Karpas-422 (cell line): Measurements from ENCODE around the gene RAB30. TPM values are rescaled to one million over a fixed set of nuclear protein-coding genes. Genes with fewer than 3 reads are reported as not detected.

Source experiments
- DNase-seq: peaks from one replicate; pipeline ENCODE4 v3.0.0-alpha.2; 2015
- H2AFZ ChIP-seq: fragments of 200-600 bp; sonication (generic); 2 replicates; pipeline ENCODE4 v1.6.1; 2014; ENCODE audit warnings: antibody characterized with exemption, low read length, mixed read lengths
- H3K27ac ChIP-seq: fragments of 200-600 bp; sonication (generic); 2 replicates; pipeline ENCODE4 v1.5.1; 2014; ENCODE audit warnings: mild to moderate bottlenecking, low read length, moderate library complexity
- H3K27me3 ChIP-seq: fragments of 200-600 bp; sonication (generic); 2 replicates; pipeline ENCODE4 v1.6.1; 2014; ENCODE audit warnings: low read length, mixed read lengths
- H3K36me3 ChIP-seq: fragments of 200-600 bp; sonication (generic); 2 replicates; pipeline ENCODE4 v1.6.1; 2014; ENCODE audit warnings: low read length, mixed read lengths; ENCODE audit not compliant: insufficient read depth
- H3K4me1 ChIP-seq: fragments of 200-600 bp; sonication (generic); 2 replicates; pipeline ENCODE4 v1.6.1; 2014; ENCODE audit warnings: mild to moderate bottlenecking, low read length, mixed read lengths
- H3K4me2 ChIP-seq: fragments of 200-600 bp; sonication (generic); 2 replicates; pipeline ENCODE4 v1.6.1; 2014; ENCODE audit warnings: low read length, low read depth, mild to moderate bottlenecking; ENCODE audit not compliant: poor library complexity, severe bottlenecking
- H3K4me3 ChIP-seq: fragments of 200-600 bp; sonication (generic); 2 replicates; pipeline ENCODE4 v1.5.1; 2014; ENCODE audit warnings: mild to moderate bottlenecking, antibody characterized with exemption, low read length, mixed read lengths
- H3K79me2 ChIP-seq: fragments of 200-600 bp; sonication (generic); 2 replicates; pipeline ENCODE4 v1.6.1; 2014; ENCODE audit warnings: mild to moderate bottlenecking, low read length, mixed read lengths
- H3K9ac ChIP-seq: fragments of 200-600 bp; sonication (generic); 2 replicates; pipeline ENCODE4 v1.6.0; 2014; ENCODE audit warnings: low read length
- H3K9me2 ChIP-seq: fragments of 200-600 bp; sonication (generic), shearing (Covaris generic); replicated peaks from 2 replicates; pipeline ENCODE4 v1.6.0; 2014; ENCODE audit warnings: mild to moderate bottlenecking, low read length, moderate library complexity; ENCODE audit not compliant: insufficient read depth
- H3K9me3 ChIP-seq: fragments of 300-700, 200-600 bp; sonication (generic); 2 replicates; pipeline ENCODE4 v1.6.1; 2014; ENCODE audit warnings: low read length, mixed read lengths
- H4K20me1 ChIP-seq: fragments of 200-600 bp; sonication (generic); 2 replicates; pipeline ENCODE4 v1.6.1; 2014; ENCODE audit warnings: mild to moderate bottlenecking, antibody characterized with exemption, low read length, low read depth; ENCODE audit not compliant: insufficient read depth
- total RNA-seq: library from RNA; depleted of rRNA; stranded (reverse); fragments of >200 nt; shearing (Covaris generic); gene quantifications from 2 replicates; pipeline ENCODE4 v1.2.3, GENCODE V29; 2014; ENCODE audit warnings: low replicate concordance

RAB30 gene
- total RNA-seq, 1 experiment from 2014 or later = 66.5 TPM

DNA sequence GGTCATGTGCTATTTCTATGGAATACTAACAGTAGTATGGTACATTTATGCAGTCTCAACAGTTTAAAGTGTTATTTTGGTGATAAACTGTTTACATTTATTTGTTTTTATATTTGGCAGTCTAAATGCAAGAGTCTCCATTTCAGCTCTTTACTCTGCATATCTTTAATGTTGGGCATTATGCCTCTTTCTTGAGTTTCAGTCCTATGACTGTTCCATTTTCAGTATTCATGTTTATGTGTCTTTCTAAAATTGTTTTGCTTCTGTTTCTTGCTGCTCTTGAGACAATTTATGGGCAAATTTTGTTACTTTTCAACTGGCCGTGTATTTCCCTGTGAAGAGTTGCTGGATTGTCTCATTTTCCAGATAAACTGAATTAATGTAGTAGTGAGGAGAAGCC is 6.6 kb upstream of the RAB30 start:
- Histone ChIP-seq H3K9me3 (no peaks in the 10 kb centered on the region), H3K9me2 (no peaks in the 10 kb centered on the region), H2AFZ (no peak overlapping the region), H4K20me1 (no peaks in the 10 kb centered on the region), H3K4me2 (no peak overlapping the region), H3K79me2 (peaks cover 8% of the 10 kb centered on the region), H3K4me1 (peaks cover 8% of the 10 kb centered on the region), H3K27ac (no peak overlapping the region), H3K27me3 (no peaks in the 10 kb centered on the region), H3K4me3 (no peak overlapping the region), H3K9ac (no peak overlapping the region), H3K36me3 (peaks cover 28% of the 10 kb centered on the region; the same call in 1 of the 2 replicates)
- DNase-seq = peak; percentile 39

DNA sequence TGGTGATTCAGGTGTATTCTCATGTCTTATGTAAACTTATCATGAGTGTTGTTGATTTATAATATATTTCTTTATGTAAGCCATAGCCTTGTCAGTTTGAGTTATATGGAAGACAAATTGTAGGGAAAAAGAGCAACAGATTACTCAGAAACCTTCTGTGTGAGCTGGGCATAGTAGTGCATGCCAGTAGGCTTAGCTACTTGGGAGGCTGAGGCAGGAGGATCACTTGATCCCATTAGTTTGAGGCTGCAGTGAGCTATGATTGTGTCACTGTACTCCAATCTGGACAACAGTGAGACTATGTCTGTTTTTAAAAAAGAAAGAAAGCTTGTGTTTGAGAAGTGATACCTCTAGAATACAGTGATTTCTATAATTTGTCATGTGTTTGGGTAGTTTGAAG is 2.2 kb upstream of the RAB30 start:
- H3K27me3 ChIP-seq = no peaks in the 10 kb centered on the region
- peaks cover 25% of the 10 kb centered on the region; the same call in 1 of the 2 replicates for H3K36me3 ChIP-seq
- no peaks in the 10 kb centered on the region; the same call in 1 of the 2 replicates for H4K20me1 ChIP-seq
- H3K4me3 ChIP-seq = peak overlapping the region; percentile 96; the same call in 1 of the 2 replicates
- H3K9ac ChIP-seq = no peak overlapping the region
- no peaks in the 10 kb centered on the region for H3K9me2 ChIP-seq
- peaks cover 24% of the 10 kb centered on the region for H3K4me1 ChIP-seq
- H3K79me2 ChIP-seq = peaks cover 50% of the 10 kb centered on the region
- DNase-seq = no peak
- no peak overlapping the region for H2AFZ ChIP-seq
- H3K9me3 ChIP-seq = no peaks in the 10 kb centered on the region
- peak overlapping the region; percentile 92 for H3K4me2 ChIP-seq
- peak overlapping the region; percentile 88 for H3K27ac ChIP-seq

DNA sequence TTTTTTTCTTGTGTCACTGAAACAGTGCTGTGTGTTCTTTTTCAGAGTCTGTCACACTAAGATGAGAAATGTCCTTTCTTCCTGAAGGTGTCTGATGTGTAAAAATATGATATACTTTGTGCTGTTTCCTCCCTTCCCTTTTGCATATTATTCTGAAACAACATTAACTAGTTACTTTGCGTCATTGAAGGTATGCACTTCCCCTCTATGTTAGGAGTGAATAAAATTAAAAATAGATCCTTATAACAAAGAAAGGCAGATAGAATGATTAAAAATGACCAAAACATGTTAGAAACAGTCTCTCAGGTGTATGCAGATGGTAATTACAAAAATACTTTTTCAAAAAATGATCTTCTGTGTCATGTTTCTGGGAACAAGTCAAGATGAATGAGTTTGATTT is 1.6 kb upstream of the RAB30 start:
- H3K79me2 ChIP-seq = peaks cover 56% of the 10 kb centered on the region
- no peak for DNase-seq

DNA sequence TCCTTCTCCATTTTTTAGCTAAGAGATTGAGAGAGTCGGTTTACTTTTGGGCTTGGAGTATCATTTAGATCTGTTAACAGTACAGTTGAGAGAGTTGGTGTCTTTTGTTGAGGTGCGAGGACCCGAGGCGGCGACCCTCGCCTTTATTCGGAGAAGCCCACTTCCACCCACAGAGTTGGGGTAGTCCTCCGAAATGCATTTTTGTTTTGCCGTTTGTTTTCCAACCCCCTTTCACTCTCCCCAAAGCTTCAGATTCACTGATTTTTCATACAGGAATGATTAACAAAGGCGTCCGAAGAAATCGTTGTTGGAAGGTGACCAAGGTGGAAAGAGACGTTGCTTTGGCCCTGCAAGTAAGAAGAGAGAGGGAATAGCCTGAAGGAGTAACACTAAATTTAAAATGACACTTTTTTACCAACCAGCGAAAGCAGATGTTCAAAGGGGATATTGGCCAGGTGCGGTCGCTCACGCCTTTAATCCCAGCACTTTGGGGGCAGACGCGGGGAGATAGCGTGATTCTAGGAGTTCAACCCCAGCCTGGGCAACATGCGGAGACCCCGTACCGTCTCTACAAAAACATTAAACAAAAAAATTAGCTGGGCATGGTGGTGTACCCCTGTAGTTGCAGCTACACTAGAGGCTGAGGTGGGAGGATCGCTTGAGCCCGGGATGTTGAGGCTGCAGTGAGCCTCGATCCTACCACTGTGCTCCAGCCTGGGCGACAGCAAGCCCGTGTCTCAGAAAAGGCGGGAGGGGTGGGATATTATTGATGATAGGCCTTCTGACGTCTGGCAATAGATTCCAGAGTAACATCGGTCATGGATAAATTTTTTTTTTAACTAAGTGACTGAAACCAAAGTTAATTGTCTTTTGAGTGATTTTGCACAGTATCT is 899 bp upstream of the RAB30 start:
- H3K4me1 ChIP-seq = peaks cover 37% of the 10 kb centered on the region
- H4K20me1 ChIP-seq = no peaks in the 10 kb centered on the region; the same call in 1 of the 2 replicates
- H3K27ac ChIP-seq = peak overlapping the region; percentile 88
- DNase-seq = no peak
- no peaks in the 10 kb centered on the region for H3K9me3 ChIP-seq
- peaks cover 63% of the 10 kb centered on the region for H3K79me2 ChIP-seq
- peak overlapping the region; percentile 92 for H3K4me2 ChIP-seq
- no peaks in the 10 kb centered on the region for H3K9me2 ChIP-seq
- H3K9ac ChIP-seq = peak overlapping the region; percentile 91
- H3K27me3 ChIP-seq = no peaks in the 10 kb centered on the region
- H3K4me3 ChIP-seq = peak overlapping the region; percentile 96
- H2AFZ ChIP-seq = no peak overlapping the region
- H3K36me3 ChIP-seq = peaks cover 30% of the 10 kb centered on the region

More for the DNA sequence above, 1.6 kb upstream of the RAB30 start:
- Histone ChIP-seq H3K4me2 (peak overlapping the region; percentile 92), H3K36me3 (peaks cover 30% of the 10 kb centered on the region), H4K20me1 (no peaks in the 10 kb centered on the region; the same call in 1 of the 2 replicates), H2AFZ (no peak overlapping the region), H3K4me3 (peak overlapping the region; percentile 96), H3K4me1 (peaks cover 30% of the 10 kb centered on the region), H3K9ac (peak overlapping the region; percentile 91), H3K9me3 (no peaks in the 10 kb centered on the region), H3K9me2 (no peaks in the 10 kb centered on the region), H3K27me3 (no peaks in the 10 kb centered on the region), H3K27ac (peak overlapping the region; percentile 88)

DNA sequence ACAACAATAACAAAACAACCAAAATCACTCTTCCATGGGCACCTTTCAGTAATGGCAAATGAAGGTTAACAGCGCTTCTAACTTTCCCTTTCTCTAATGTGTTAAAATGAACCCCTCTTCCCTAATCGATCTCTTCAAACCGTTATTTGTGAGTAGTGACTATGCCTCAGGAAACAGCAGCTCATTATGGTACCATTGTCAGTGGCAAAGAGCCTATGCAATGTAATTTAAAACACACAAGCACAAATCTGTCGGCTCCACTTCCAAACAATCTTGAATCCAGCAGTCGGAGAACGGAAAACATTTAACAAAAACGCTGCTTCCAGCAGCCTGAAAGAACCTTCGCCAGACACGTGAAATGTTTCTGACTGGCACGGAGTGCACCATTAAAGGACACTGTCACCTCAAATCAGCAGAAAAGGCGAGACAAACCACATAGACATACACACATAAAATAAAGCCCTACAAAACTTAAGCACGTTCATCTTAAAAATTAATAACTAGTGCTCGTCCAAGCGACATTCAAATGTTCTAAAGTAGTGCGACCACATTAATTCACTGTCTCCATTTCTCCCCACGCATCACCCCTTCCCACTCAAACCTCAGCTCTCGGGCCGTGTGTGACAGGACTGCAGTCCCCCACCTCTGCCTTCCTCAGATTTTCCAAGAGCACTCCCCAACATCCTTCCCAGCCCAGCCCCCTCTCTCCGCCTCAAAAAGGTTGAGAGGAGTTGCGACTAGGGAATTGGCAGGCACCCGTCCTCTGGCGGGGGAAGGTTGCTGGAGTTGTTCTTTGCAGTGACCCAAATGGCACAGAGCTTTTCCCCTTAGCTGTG is 748 bp downstream of the RAB30 start:
- H3K9me3 ChIP-seq = no peaks in the 10 kb centered on the region
- peak overlapping the region; percentile 91 for H3K9ac ChIP-seq
- no peaks in the 10 kb centered on the region; the same call in 1 of the 2 replicates for H4K20me1 ChIP-seq
- H2AFZ ChIP-seq = no peak overlapping the region
- peak; percentile 74 for DNase-seq
- H3K4me3 ChIP-seq = peak overlapping the region; percentile 96
- H3K27ac ChIP-seq = peak overlapping the region; percentile 98
- H3K79me2 ChIP-seq = peaks cover 79% of the 10 kb centered on the region
- H3K36me3 ChIP-seq = peaks cover 40% of the 10 kb centered on the region
- peaks cover 53% of the 10 kb centered on the region for H3K4me1 ChIP-seq
- H3K9me2 ChIP-seq = no peaks in the 10 kb centered on the region
- no peaks in the 10 kb centered on the region for H3K27me3 ChIP-seq
- peak overlapping the region; percentile 92 for H3K4me2 ChIP-seq

DNA sequence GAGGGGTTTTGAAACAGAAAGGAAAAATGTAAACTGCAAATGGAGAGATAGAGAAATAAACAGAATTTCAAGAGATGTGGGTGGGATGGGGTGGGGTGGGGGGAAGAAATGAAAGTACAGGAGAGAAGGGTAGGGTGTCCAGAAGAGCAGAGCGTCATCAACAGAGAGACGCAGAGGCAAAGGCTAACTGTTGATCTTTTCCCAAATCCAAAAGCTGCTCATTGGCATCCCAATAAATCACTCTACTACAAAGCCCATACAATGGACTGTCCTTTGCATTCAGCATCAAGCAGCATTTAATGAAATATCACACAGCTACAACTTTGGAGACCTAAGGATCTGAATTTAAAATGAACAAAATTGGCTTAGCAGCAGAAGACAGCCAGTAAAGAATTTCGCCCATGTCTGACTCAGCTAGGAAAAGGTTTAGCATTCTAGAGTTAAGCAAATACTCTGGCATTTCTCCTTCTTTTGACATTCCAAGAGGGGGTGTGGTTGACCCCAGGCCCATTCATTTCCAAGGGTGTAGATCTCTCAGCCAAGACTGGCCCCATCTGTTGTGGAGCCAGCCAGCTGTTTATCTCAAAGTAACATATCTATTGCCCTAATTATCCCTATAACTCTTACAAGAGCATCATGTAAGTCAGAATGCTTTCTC is 1.5 kb downstream of the RAB30 start:
- Histone ChIP-seq H3K79me2 (peaks cover 87% of the 10 kb centered on the region), H3K9ac (peak overlapping the region; percentile 91), H3K4me1 (peaks cover 61% of the 10 kb centered on the region), H2AFZ (no peak overlapping the region), H3K4me2 (peak overlapping the region; percentile 92), H3K9me2 (no peaks in the 10 kb centered on the region), H4K20me1 (no peaks in the 10 kb centered on the region; the same call in 1 of the 2 replicates), H3K9me3 (no peaks in the 10 kb centered on the region), H3K4me3 (peak overlapping the region; percentile 96), H3K27me3 (no peaks in the 10 kb centered on the region), H3K36me3 (peaks cover 48% of the 10 kb centered on the region), H3K27ac (peak overlapping the region; percentile 98)
- DNase-seq = no peak

DNA sequence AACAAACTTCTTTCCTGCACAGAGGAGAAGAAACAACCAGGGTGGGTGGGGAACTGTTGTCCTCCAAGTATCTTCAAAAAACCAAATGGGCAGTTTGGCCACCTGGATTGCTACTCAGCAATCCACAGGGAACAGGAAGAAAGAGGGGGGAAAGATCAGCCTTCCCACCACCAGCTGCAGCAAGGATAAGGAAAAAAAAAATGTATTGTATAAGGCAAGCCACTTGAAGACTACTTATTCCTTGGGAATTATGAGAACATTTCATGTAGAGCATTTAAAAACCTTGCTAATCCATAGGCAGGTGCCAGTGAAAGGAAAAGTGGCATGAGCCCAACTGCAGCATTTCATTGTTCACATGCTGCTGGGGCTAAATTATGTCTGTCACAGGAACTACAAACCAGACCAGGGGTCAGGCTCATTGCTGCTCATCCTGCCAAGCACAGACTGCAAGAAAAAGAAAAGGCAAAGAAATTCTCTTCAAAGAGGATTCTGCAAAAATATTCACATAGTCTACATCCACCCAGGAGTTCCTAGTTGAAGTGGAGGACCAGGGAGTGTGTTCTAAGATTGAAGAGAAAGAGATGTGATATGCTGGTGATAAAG is 2.2 kb downstream of the RAB30 start:
- Histone ChIP-seq H3K79me2 (peaks cover 93% of the 10 kb centered on the region), H3K4me3 (peak overlapping the region; percentile 96), H3K27ac (peak overlapping the region; percentile 98)

More for the DNA sequence above, 2.2 kb downstream of the RAB30 start:
- Histone ChIP-seq H3K36me3 (peaks cover 49% of the 10 kb centered on the region), H4K20me1 (no peaks in the 10 kb centered on the region; the same call in 1 of the 2 replicates), H3K9ac (peak overlapping the region; percentile 91), H3K4me1 (peaks cover 67% of the 10 kb centered on the region), H3K9me2 (no peaks in the 10 kb centered on the region), H3K9me3 (no peaks in the 10 kb centered on the region), H3K27me3 (no peaks in the 10 kb centered on the region), H3K4me2 (peak overlapping the region; percentile 92), H2AFZ (no peak overlapping the region)
- peak; percentile 67 for DNase-seq
